Mesenchymal stem cell (in vitro differentiated cells and primary cell): ENCODE data around the gene SBNO2.

Source experiments
- DNase-seq: peaks from one replicate; pipeline ENCODE4 v3.0.0-alpha.2; 2013
- H2AFZ ChIP-seq: one replicate; pipeline ENCODE4 v1.6.1; 2013; ENCODE audit warnings: low read depth, mild to moderate bottlenecking, control low read depth, inconsistent platforms, low read length, moderate library complexity
- H2AK5ac ChIP-seq: 2 replicates; pipeline ENCODE4 v1.6.1; 2013; ENCODE audit warnings: low read length, moderate library complexity, mild to moderate bottlenecking, inconsistent platforms; ENCODE audit not compliant: severe bottlenecking
- H2BK120ac ChIP-seq: one replicate; pipeline ENCODE4 v1.6.1; 2013; ENCODE audit warnings: low read depth, mild to moderate bottlenecking, inconsistent platforms, low read length, moderate library complexity
- H2BK12ac ChIP-seq, 2 experiments: one replicate each; pipeline ENCODE4 v1.6.1; 2013; ENCODE audit warnings: inconsistent platforms in 2 of 2, low read length in 2 of 2, mild to moderate bottlenecking in 2 of 2, moderate library complexity in 2 of 2, control low read depth in 1 of 2
- H2BK15ac ChIP-seq: one replicate; pipeline ENCODE4 v1.6.1; 2013; ENCODE audit warnings: mild to moderate bottlenecking, low read depth, inconsistent platforms; ENCODE audit not compliant: poor library complexity, severe bottlenecking
- H2BK5ac ChIP-seq: 2 replicates; pipeline ENCODE4 v1.6.1; 2013; ENCODE audit warnings: low read depth, mild to moderate bottlenecking, low read length, control low read depth, inconsistent platforms; ENCODE audit not compliant: poor library complexity, severe bottlenecking
- H3K14ac ChIP-seq, 2 experiments: one replicate each; pipeline ENCODE4 v1.6.1; 2013; ENCODE audit warnings: inconsistent platforms in 2 of 2, low read length in 2 of 2, control low read depth in 1 of 2, mild to moderate bottlenecking in 1 of 2, moderate library complexity in 1 of 2
- H3K18ac ChIP-seq, 2 experiments: one replicate each; pipeline ENCODE4 v1.6.1; 2013; ENCODE audit warnings: inconsistent platforms in 2 of 2, low read length in 2 of 2, control low read depth in 1 of 2, low read depth in 1 of 2, mild to moderate bottlenecking in 1 of 2
- H3K23ac ChIP-seq, 2 experiments: one replicate each; pipeline ENCODE4 v1.6.1; 2013; ENCODE audit warnings: inconsistent platforms in 2 of 2, low read length in 2 of 2, mild to moderate bottlenecking in 2 of 2, moderate library complexity in 2 of 2, control low read depth in 1 of 2
- H3K27ac ChIP-seq: 2 replicates; pipeline ENCODE4 v1.5.1; 2013; ENCODE audit warnings: mild to moderate bottlenecking, moderate library complexity, low read length, control low read depth, inconsistent platforms; ENCODE audit not compliant: poor library complexity, severe bottlenecking
- H3K27me3 ChIP-seq, 2 experiments: 2 replicates each; pipeline versions ENCODE4 v1.6.1 to v1.7.0; 2013; ENCODE audit warnings: low read length in 2 of 2, mild to moderate bottlenecking in 2 of 2, moderate library complexity in 2 of 2, control low read depth in 1 of 2, inconsistent platforms in 1 of 2; ENCODE audit not compliant: control insufficient read depth in 1 of 2, insufficient read depth in 1 of 2
- H3K36me3 ChIP-seq, 2 experiments: 2 replicates each; pipeline versions ENCODE4 v1.6.1 to v1.7.0; 2013; ENCODE audit warnings: low read length in 2 of 2, control low read depth in 1 of 2, inconsistent platforms in 1 of 2, low read depth in 1 of 2, mild to moderate bottlenecking in 1 of 2; ENCODE audit not compliant: insufficient read depth in 2 of 2, control insufficient read depth in 1 of 2
- H3K4ac ChIP-seq, 2 experiments: one replicate each; pipeline ENCODE4 v1.6.1; 2013; ENCODE audit warnings: inconsistent platforms in 2 of 2, low read length in 2 of 2, mild to moderate bottlenecking in 2 of 2, moderate library complexity in 2 of 2, control low read depth in 1 of 2, low read depth in 1 of 2
- H3K4me1 ChIP-seq: 2 replicates; pipeline ENCODE4 v1.6.1; 2013; ENCODE audit warnings: low read depth, low read length, control low read depth; ENCODE audit not compliant: control insufficient read depth, insufficient read depth
- H3K4me2 ChIP-seq: 2 replicates; pipeline ENCODE4 v1.6.1; 2013; ENCODE audit warnings: low read length, mild to moderate bottlenecking, inconsistent platforms; ENCODE audit not compliant: poor library complexity, severe bottlenecking
- H3K4me3 ChIP-seq, 2 experiments: 2 replicates each; pipeline versions ENCODE4 v1.5.1 to v1.7.0; 2013; ENCODE audit warnings: low read length in 2 of 2, mild to moderate bottlenecking in 2 of 2, control low read depth in 1 of 2, low read depth in 1 of 2; ENCODE audit not compliant: insufficient read depth in 1 of 2
- H3K79me1 ChIP-seq: replicated peaks from 2 replicates; pipeline ENCODE4 v1.6.1; 2013; ENCODE audit warnings: mild to moderate bottlenecking, control low read depth, low read length, inconsistent platforms; ENCODE audit not compliant: poor library complexity, severe bottlenecking
- H3K9ac ChIP-seq: 2 replicates; pipeline ENCODE4 v1.7.0; 2013; ENCODE audit warnings: mild to moderate bottlenecking, low read length, moderate library complexity
- H3K9me3 ChIP-seq: 2 replicates; pipeline ENCODE4 v1.7.0; 2013; ENCODE audit warnings: mild to moderate bottlenecking, low read length; ENCODE audit not compliant: control insufficient read depth
- H4K8ac ChIP-seq: one replicate; pipeline ENCODE4 v1.6.1; 2013; ENCODE audit warnings: inconsistent platforms, mild to moderate bottlenecking, low read length, moderate library complexity
- H4K91ac ChIP-seq: one replicate; pipeline ENCODE4 v1.6.1; 2013; ENCODE audit warnings: mild to moderate bottlenecking, low read length, inconsistent platforms
- WGBS: methylation state at CpG from one replicate; pipeline ENCODE4 v1.1.7; 2013; ENCODE audit warnings: mixed read lengths; 5-methylcytosine and 5-hydroxymethylcytosine counted together

Gene SBNO2

GRCh38 chr19:1108291-1109031 is 65.6 kb downstream of the SBNO2 start:
- Histone ChIP-seq H3K4me2 (no peak overlapping the region), H3K4ac (no peak overlapping the region), H3K79me1 (peaks cover 6% of the 10 kb centered on the region), H3K4me3 (no peak overlapping the region), H3K18ac (no peak overlapping the region), H2BK15ac (peak overlapping the region; percentile 18), H2BK120ac (peak overlapping the region; percentile 30), H4K8ac (no peak overlapping the region), H2AFZ (no peak overlapping the region), H3K27ac (no peak overlapping the region), H2BK5ac (no peak overlapping the region), H3K23ac (no peak overlapping the region), H3K9me3 (no peaks in the 10 kb centered on the region), H3K27me3 (no peaks in the 10 kb centered on the region), H3K36me3 (peaks cover 48 to 84% of the 10 kb centered on the region in 2 experiments), H3K4me1 (peaks cover 36% of the 10 kb centered on the region), H2BK12ac (no peak overlapping the region), H2AK5ac (no peak overlapping the region), H3K9ac (no peak overlapping the region), H4K91ac (no peak overlapping the region), H3K14ac (no peak overlapping the region)
- no peak for DNase-seq
- 98% methylated on average over 78 of the region's 89 CpGs for WGBS

DNA sequence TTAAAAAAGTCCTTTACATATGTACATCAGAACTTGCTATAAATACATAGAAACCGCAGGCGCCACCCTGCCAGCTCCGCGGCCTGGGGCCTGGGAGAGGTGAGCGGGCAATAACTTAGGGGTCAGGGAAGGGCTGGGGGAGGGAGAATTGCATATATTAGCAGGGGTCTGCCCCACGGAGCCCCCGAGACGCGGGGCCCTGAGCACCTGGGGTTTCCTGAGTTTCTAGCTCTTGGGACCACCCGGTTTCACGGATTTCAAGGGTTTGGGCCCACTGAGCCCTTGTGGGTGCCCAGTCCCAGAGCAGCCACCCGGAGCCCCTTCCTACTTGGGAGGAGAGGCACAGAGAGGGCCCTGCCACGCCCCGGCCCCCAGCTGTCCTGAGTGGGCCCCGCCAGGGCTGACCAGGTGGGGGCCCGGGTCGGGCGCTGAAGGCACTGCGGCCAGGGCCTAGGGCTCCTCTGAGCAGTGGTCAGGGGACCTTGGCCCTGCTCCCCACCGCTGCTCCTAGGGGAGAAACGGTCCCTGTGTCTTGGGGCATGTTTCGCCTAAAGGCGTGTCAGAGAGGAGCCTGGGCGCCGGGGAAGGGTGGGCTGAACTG is 66.3 kb downstream of the SBNO2 start:
- no peak overlapping the region for H3K14ac ChIP-seq
- no peak overlapping the region for H2BK15ac ChIP-seq
- no peak overlapping the region for H3K4me2 ChIP-seq
- no peak overlapping the region for H2AK5ac ChIP-seq
- no peak overlapping the region for H3K9ac ChIP-seq
- no peak overlapping the region for H2BK12ac ChIP-seq
- H4K8ac ChIP-seq: no peak overlapping the region
- H3K4me1 ChIP-seq: peaks cover 35% of the 10 kb centered on the region
- H2AFZ ChIP-seq: no peak overlapping the region
- no peak overlapping the region for H3K4me3 ChIP-seq
- WGBS: 93% methylated on average over 25 of the region's 25 CpGs
- DNase-seq: peak; percentile 22
- H4K91ac ChIP-seq: no peak overlapping the region
- H3K23ac ChIP-seq: no peak overlapping the region
- H3K4ac ChIP-seq: no peak overlapping the region
- peak overlapping the region; percentile 13 for H3K27ac ChIP-seq
- H3K9me3 ChIP-seq: no peaks in the 10 kb centered on the region
- no peak overlapping the region for H2BK120ac ChIP-seq
- H2BK5ac ChIP-seq: no peak overlapping the region
- peaks cover 6% of the 10 kb centered on the region for H3K79me1 ChIP-seq
- H3K27me3 ChIP-seq: no peaks in the 10 kb centered on the region
- H3K36me3 ChIP-seq: peaks cover 44 to 79% of the 10 kb centered on the region in 2 experiments
- H3K18ac ChIP-seq: no peak overlapping the region

- 73% methylated on average over 16 of the region's 17 CpGs for WGBS
- peak overlapping the region; percentile 88 for H3K9ac ChIP-seq
- no peak overlapping the region for H2BK15ac ChIP-seq
- peaks cover 36% of the 10 kb centered on the region for H3K4me1 ChIP-seq
- H2AK5ac ChIP-seq: peak overlapping the region; percentile 69
- peak overlapping the region in 1 of 2 experiments; percentile 18 for H2BK12ac ChIP-seq
- peak overlapping the region; percentile 13 for H3K27ac ChIP-seq
- no peaks in the 10 kb centered on the region for H3K9me3 ChIP-seq
- H4K91ac ChIP-seq: peak overlapping the region; percentile 18
- H3K4me2 ChIP-seq: no peak overlapping the region
- no peak overlapping the region for H2BK5ac ChIP-seq
- H3K14ac ChIP-seq: peak overlapping the region in 1 of 2 experiments; percentile 45
- peaks cover 40 to 72% of the 10 kb centered on the region in 2 experiments for H3K36me3 ChIP-seq
- no peaks in the 10 kb centered on the region for H3K27me3 ChIP-seq
- H2AFZ ChIP-seq: no peak overlapping the region
- no peak overlapping the region for H3K4me3 ChIP-seq
- H2BK120ac ChIP-seq: no peak overlapping the region
- no peak overlapping the region for H3K23ac ChIP-seq
- H3K18ac ChIP-seq: no peak overlapping the region
- DNase-seq: peak; percentile 62
- peaks cover 6% of the 10 kb centered on the region for H3K79me1 ChIP-seq
- peak overlapping the region; percentile 49 for H4K8ac ChIP-seq
- no peak overlapping the region for H3K4ac ChIP-seq
Measured at GRCh38 chr19:1106841-1107660, 67.0 kb downstream of the SBNO2 start.
